Epidermal melanocyte (primary cell): ENCODE data around the gene TNNT1.

Experiments used
- DNase-seq: peaks from one replicate; pipeline ENCODE4 v3.0.0; 2011; ENCODE audit warnings: low spot score; ENCODE audit not compliant: insufficient read length

The TNNT1 gene

DNA sequence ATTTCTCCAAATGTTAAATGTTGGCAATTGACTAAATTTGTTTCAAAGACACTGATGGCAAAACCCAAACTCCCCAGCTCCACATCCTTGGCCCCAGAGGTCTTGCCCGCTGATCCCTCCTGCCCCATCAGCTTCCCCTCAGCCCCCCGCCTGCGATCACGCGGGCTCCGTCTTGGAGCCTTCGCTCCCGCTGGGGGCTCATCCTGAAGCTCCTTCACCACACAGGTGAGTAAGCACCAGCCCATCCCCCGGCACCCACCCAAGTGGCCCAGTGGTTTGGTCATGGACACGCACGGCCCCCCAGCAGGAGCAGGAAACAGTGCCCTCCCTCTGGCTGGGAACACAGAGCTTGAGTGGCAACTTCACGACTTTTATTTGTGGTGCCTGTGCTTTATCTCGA, 58.4 kb downstream of the TNNT1 start:
- no peak for DNase-seq

DNA sequence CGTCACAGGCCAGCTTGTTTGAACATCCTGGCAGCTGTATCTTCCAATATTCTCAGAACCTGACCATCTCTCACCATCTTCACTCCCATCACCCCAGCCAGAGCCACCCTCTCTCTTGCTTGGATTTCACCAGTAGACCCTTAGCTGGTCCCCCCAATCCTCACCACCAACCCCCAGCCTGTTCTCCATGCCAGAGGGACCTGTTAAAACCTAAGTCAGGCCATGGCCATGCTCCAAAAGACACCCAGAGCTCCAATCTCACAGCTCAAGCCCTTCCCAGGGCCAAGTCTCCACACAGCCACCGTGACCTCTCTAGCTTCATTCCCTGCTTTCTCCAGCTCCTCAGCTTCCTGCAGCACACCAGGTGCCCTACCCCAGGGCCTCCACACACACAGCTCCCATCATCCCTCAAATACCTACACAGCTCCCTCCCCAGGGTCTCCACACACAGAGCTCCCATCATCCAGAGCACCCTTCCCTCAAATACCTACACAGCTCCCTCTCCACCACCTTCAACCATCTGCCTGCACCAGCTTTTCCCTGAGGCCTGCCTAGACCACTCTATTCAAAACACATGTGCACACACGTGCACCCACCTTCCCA, 59.6 kb downstream of the TNNT1 start:
- no peak for DNase-seq

DNA sequence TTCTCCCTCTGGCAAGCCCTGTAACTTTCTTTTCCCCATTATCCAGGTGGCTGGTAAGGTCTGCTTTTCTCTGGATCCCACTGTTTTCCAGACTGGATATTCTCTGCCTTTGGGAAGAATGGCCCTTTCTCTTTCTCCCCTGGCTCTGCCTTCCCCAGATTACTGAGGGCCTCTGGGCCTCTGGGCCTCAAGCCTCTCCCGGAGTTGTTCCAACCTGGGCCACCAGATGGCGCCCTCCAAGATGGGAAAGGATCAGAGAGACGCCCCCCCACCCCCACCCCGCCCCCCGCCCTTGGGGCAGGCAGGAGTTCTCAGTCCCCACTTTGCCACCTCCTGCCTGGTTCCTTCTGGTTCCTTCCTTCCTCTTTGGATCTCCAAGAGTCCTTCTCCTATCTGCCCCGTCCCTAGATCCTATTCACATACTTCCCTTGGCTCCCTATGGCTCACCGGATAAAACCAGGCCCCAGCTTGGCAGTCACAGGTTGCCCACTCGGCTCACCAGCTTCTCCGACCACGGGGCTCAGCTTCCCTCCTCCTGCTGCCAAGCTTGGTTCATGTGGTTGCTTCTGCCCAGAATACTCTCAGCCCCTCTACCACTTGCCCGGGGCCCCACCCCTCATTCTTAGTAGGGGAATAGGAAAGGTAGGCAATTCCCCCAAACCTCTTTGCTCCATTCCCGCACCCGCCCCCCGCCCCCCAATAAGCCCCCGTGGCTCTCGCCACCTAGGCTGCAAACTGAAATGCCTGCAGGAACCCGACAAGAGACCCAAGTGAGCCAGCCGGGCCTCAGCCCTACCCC, 60.3 kb downstream of the TNNT1 start:
- peak; percentile 92 for DNase-seq

DNA sequence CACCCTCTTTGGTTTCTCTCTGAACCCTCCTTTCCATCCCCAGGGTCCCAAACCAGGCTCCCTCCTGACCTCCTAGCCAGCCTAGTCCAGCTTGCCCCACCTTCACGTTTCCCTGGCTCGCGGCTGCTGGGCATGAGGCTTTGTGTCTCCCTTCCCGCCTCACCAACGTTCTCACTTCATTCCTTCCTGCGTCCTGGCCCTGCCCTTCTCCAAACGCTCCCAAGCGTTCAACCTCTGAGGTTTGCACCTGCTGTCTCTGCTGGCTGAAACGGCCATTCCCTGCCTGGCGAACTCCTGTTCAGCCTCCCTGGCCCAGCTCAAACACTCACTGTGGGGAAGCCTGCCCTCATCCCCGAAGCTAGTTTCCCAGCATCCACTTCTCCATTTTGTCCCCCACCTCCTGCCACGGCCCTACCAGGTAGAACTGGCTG, 61.0 kb downstream of the TNNT1 start:
- no peak for DNase-seq

DNA sequence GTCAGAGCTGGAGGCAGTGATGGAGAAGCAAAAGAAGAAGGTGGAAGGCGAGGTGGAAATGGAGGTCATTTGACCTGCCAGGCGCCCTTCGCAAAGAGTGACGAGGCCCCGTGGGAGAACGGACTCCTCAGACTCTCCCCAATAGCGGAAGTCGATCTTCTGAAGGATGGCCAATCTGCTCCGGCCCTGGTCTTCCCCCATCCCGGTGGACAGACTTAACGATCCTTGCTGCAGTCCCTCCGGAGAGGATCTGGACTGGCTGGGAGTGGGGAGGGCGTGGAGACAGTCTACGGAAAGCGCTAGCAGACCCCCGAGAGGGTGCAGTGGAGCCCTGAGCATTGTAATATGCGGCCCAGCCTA, 61.5 kb downstream of the TNNT1 start:
- peak; percentile 71 for DNase-seq

DNA sequence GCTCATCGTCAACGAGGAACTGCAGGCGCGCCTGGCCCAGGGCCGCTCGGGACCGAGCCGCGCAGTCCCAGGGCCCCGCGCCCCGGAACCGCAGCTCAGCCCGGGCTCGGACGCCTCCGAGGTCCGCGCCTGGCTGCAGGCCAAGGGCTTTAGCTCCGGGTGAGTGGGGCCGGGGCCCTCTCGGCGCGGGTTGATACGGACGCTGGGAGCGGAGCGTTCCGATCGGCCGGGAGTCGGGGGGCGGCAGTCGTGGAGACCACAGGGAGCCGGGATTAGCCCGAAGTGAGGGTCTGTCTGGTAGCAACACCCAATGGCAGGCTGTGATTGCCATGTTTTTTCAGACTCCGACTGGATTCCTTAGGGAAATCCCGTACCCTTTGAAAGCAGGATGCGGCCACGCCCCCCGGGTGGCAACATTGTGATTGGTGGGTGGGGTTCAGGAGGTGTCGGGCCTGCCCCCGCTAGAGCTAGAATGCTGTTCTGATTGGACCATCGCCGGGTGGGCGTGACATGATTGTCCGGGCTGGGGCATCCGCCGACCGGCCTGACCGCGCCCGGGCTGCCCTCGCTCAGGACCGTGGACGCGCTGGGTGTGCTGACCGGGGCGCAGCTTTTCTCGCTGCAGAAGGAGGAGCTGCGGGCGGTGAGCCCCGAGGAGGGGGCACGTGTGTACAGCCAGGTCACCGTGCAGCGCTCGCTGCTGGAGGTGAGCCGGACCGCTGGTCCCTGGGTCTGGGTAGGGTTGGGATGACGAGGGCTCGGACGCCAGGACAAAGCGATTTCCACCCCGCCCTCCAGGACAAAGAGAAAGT, 62.1 kb downstream of the TNNT1 start:
- peak; percentile 100 for DNase-seq

DNA sequence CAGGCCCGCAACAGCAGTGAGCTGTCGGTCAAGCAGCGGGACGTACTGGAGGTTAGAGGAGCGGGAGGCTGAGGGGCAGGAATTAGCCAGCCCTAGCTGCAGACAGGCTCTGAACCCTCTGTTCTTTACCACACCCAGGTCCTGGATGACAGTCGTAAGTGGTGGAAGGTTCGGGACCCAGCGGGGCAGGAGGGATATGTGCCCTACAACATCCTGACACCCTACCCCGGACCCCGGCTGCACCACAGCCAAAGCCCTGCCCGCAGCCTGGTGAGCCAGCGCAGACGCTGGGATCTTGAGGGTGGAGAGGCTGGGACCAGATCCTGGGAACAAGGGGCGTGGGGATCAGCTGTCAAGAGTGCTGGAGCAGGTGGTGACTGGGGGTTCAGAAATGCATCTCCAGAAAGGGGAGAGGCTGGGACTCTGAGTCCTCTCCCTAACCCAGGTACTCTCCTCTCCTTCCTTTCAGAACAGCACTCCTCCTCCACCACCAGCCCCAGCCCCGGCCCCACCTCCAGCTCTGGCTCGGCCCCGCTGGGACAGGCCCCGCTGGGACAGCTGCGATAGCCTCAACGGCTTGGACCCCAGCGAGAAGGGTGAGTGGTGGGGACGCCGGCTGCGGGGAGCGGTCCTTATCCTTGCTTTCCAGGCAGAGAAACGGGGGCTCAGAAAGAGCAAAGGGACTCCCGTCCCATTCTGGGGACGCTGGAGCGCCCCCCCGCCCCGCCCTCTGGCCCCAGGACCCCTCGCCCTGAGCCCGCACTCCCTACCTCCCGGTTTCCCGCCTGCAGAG, 62.9 kb downstream of the TNNT1 start:
- DNase-seq: no peak

DNA sequence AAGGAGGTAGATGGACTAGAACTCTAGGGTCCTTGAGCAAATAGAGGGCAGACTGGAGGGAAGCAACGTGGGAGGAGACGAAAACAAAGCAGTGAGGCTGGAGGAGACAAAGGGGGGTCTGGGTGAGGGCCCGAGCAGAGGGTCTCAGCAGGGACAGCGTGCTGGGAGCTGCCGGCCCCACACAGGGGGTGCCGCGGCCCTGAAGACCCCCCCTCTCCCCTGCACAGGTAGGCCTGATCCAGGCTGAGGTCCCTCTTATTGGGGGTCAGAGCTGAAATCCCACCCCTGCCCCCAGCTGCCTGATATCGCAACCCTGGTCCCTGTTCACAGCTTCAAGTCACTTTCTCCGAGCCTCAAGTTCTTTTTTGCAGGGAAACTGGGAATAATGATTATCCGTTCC, 64.6 kb downstream of the TNNT1 start:
- DNase-seq: no peak

DNA sequence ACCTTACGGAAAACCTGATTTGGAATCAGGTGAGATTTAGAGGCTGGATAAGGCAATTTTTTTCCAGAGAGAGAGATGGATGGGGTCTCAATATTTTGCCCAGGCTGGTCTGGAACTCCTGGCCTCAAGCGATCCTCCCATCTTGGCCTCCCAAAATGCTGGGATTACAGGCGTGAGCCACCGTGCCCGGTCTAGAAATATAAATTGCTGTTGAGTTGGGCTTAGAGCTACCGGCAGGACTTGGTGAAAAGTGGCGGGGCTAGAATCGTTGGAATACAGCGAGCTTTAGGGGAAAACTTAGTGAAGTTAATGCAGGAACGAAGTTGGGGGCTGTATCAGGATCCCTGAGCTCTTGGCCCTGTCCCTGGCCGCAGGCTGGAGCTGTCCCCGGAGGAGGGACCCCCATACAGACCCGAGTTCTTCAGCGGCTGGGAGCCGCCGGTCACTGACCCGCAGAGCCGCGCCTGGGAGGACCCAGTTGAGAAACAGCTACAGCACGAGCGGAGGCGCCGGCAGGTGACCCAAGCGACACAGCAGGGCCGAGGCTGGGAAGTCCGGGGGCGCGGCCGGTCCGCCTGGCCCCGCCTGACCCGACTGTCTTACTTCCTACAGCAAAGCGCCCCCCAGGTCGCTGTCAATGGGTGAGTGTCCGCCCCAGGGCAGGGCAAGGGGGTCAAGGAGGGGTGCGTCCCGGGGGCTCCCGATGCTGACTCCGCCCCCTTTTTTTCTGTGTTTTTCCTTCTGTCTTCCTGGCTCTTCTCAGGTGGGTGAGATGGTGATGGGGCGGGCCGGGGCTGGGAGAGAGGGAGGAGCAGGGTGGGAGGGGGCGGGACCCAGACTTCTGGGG, 65.8 kb downstream of the TNNT1 start:
- no peak for DNase-seq
